Hepatocyte (in vitro differentiated cells): Measurements from ENCODE around the gene PYGO2. TPM values are rescaled to one million over a fixed set of nuclear protein-coding genes. Genes with fewer than 3 reads are reported as not detected.

Experiments
- DNase-seq: peaks from one replicate; pipeline ENCODE4 v3.0.0-alpha.2; 2016; ENCODE audit warnings: low spot score
- H2AFZ ChIP-seq: fragments of 200-600 bp; sonication (generic); 2 replicates; pipeline ENCODE4 v1.6.0; 2016; ENCODE audit warnings: antibody characterized with exemption, mild to moderate bottlenecking
- H3K27ac ChIP-seq: fragments of 200-600 bp; sonication (generic); 2 replicates; pipeline ENCODE4 v1.5.1; 2016; ENCODE audit warnings: mild to moderate bottlenecking
- H3K27me3 ChIP-seq: fragments of 200-600 bp; sonication (generic); 2 replicates; pipeline ENCODE4 v1.6.1; 2016
- H3K36me3 ChIP-seq: fragments of 200-600 bp; sonication (generic); replicated peaks from 2 replicates; pipeline ENCODE4 v1.5.1; 2016; ENCODE audit warnings: low read depth; ENCODE audit not compliant: insufficient read depth
- H3K4me1 ChIP-seq: fragments of 200-600 bp; sonication (generic); 2 replicates; pipeline ENCODE4 v1.5.1; 2016; ENCODE audit warnings: mild to moderate bottlenecking, moderate library complexity; ENCODE audit not compliant: insufficient read depth
- H3K4me2 ChIP-seq: fragments of 200-600 bp; sonication (generic); 2 replicates; pipeline ENCODE4 v1.6.0; 2016
- H3K4me3 ChIP-seq: fragments of 200-600 bp; sonication (generic); 2 replicates; pipeline ENCODE4 v1.5.1; 2016; ENCODE audit warnings: mild to moderate bottlenecking
- H3K79me2 ChIP-seq: fragments of 200-600 bp; sonication (generic); 2 replicates; pipeline ENCODE4 v1.6.0; 2017; ENCODE audit warnings: mild to moderate bottlenecking
- H3K9me2 ChIP-seq: fragments of 200-600 bp; sonication (generic); replicated peaks from 2 replicates; pipeline ENCODE4 v1.6.0; 2017; ENCODE audit warnings: mild to moderate bottlenecking; ENCODE audit not compliant: insufficient read depth
- H3K9me3 ChIP-seq: fragments of 200-600 bp; sonication (generic); 2 replicates; pipeline ENCODE4 v1.5.1; 2016; ENCODE audit warnings: low read depth, mild to moderate bottlenecking
- H4K20me1 ChIP-seq: fragments of 200-600 bp; sonication (generic); 2 replicates; pipeline ENCODE4 v1.6.0; 2016; ENCODE audit warnings: mild to moderate bottlenecking; ENCODE audit not compliant: insufficient read depth, poor library complexity, severe bottlenecking
- CTCF ChIP-seq: fragments of 200-600 bp; sonication (generic); IDR thresholded peaks from 2 replicates; pipeline ENCODE4 v1.5.1; 2016; ENCODE audit warnings: antibody characterized with exemption, mild to moderate bottlenecking; ENCODE audit not compliant: poor library complexity
- EZH2 ChIP-seq: fragments of 200-600 bp; sonication (generic); IDR thresholded peaks from 2 replicates; pipeline ENCODE4 v1.6.1; 2016; ENCODE audit warnings: antibody characterized with exemption, mild to moderate bottlenecking, borderline replicate concordance
- EZH2phosphoT487 ChIP-seq: fragments of 200-600 bp; sonication (generic); IDR thresholded peaks from one replicate; pipeline ENCODE4 v1.6.1; 2018; ENCODE audit warnings: antibody characterized with exemption, mild to moderate bottlenecking, low read depth, moderate library complexity; ENCODE audit not compliant: unreplicated experiment, severe bottlenecking
- WGBS: methylation state at CpG from one replicate; pipeline ENCODE4 v1.1.6; 2016; ENCODE audit warnings: low lambda C conversion rate; ENCODE audit errors: missing lambda C conversion rate; 5-methylcytosine and 5-hydroxymethylcytosine counted together
- polyA plus RNA-seq: library from polyadenylated mRNA; unstranded; fragments of >200 nt; fragmentation: Nextera tagmentation; extraction: Ambion mirVana; gene quantifications from 2 replicates; pipeline ENCODE4 v1.2.1, GENCODE V29; 2016
- total RNA-seq: library from RNA; depleted of rRNA; stranded (reverse); fragments of >200 nt; gene quantifications from 2 replicates; pipeline ENCODE4 v1.2.3, GENCODE V29; 2014

Gene PYGO2
- total and polyA plus RNA-seq, 2 experiments from 2014 or later, result 21.8 to 28.3 TPM

GRCh38 chr1:155007251-155007828, 45.8 kb upstream of the PYGO2 start:
- no peaks in the 10 kb centered on the region for H3K36me3 ChIP-seq
- H2AFZ ChIP-seq, result no peak overlapping the region
- TF ChIP-seq EZH2phosphoT487 (no peak), CTCF (no peak)
- H3K4me1 ChIP-seq, result peaks cover 37% of the 10 kb centered on the region
- 93% methylated on average over 3 of the region's 6 CpGs for WGBS
- peak overlapping the region; percentile 65 for H3K4me2 ChIP-seq
- H4K20me1 ChIP-seq, result peaks cover 13% of the 10 kb centered on the region
- DNase-seq, result no peak
- no peaks in the 10 kb centered on the region for H3K27me3 ChIP-seq
- H3K79me2 ChIP-seq, result peaks cover 88% of the 10 kb centered on the region
- no peak overlapping the region for H3K27ac ChIP-seq
- no peak overlapping the region for H3K4me3 ChIP-seq
- no peaks in the 10 kb centered on the region for H3K9me2 ChIP-seq
- H3K9me3 ChIP-seq, result no peaks in the 10 kb centered on the region

- Histone ChIP-seq H3K4me1 (peaks cover 37% of the 10 kb centered on the region), H3K79me2 (peaks cover 86% of the 10 kb centered on the region), H3K27me3 (no peaks in the 10 kb centered on the region), H3K4me3 (no peak overlapping the region), H4K20me1 (peaks cover 12% of the 10 kb centered on the region), H3K9me3 (no peaks in the 10 kb centered on the region), H3K27ac (no peak overlapping the region), H2AFZ (no peak overlapping the region), H3K36me3 (no peaks in the 10 kb centered on the region), H3K9me2 (no peaks in the 10 kb centered on the region), H3K4me2 (peak overlapping the region; percentile 65)
- TF ChIP-seq EZH2phosphoT487 (no peak), EZH2 (no peak), CTCF (no peak)
- DNase-seq, result no peak
- 92% methylated on average over 2 of the region's 2 CpGs for WGBS
These were observed 45.1 kb upstream of the PYGO2 start for GRCh38 chr1:155006601-155007101.

- Histone ChIP-seq H3K4me3 (no peak overlapping the region), H3K27me3 (no peaks in the 10 kb centered on the region), H3K27ac (peak overlapping the region; percentile 92), H3K9me3 (no peaks in the 10 kb centered on the region), H3K4me1 (peaks cover 27% of the 10 kb centered on the region), H3K79me2 (peaks cover 76% of the 10 kb centered on the region), H4K20me1 (peaks cover 12% of the 10 kb centered on the region), H3K9me2 (no peaks in the 10 kb centered on the region), H3K4me2 (peak overlapping the region; percentile 95), H3K36me3 (no peaks in the 10 kb centered on the region), H2AFZ (no peak overlapping the region)
- DNase-seq, result no peak
- 94% methylated on average over 12 of the region's 17 CpGs for WGBS
- no peak for TF ChIP-seq EZH2phosphoT487
- TF ChIP-seq CTCF, result no peak
- no peak for TF ChIP-seq EZH2
These were observed 43.8 kb upstream of the PYGO2 start for GRCh38 chr1:155005076-155006011.
